Heart right ventricle (tissue), 16 donors: ENCODE measurements around the gene ENTPD6. TPM values are rescaled to one million over a fixed set of nuclear protein-coding genes. Genes with fewer than 3 reads are reported as not detected.

Experiments
- ATAC-seq, 8 donors: fragments of 200-7000 bp; cut with Tn5 transposase; one replicate each; pipeline ENCODE4 v1.9.1; 2020; ENCODE audit warnings: mild to moderate bottlenecking in 8 of 8, moderate library complexity in 8 of 8, moderate number of reproducible peaks in 1 of 8
- DNase-seq, 2 donors: peaks; one replicate each; pipeline ENCODE4 v3.0.0-alpha.2; 2020
- H3K27ac ChIP-seq, 10 donors: fragments of 200-600 bp; sonication (generic) in 2 of 10; one replicate each; pipeline versions ENCODE4 v1.5.0 to v1.8.0; 2020 to 2022; ENCODE audit warnings: mild to moderate bottlenecking in 3 of 10
- H3K27me3 ChIP-seq, 7 donors: fragments of 200-600 bp; one replicate each; pipeline ENCODE4 v1.8.0; 2021 to 2022; ENCODE audit warnings: mild to moderate bottlenecking in 2 of 7
- H3K36me3 ChIP-seq, 9 donors: fragments of 200-600 bp; sonication (generic) in 1 of 9; one replicate each; pipeline versions ENCODE4 v1.5.0 to v1.8.0; 2020 to 2022; ENCODE audit warnings: mild to moderate bottlenecking in 2 of 9
- H3K4me1 ChIP-seq, 9 donors: fragments of 200-600 bp; sonication (generic) in 1 of 9; one replicate each; pipeline versions ENCODE4 v1.5.0 to v1.8.0; 2020 to 2022; ENCODE audit warnings: mild to moderate bottlenecking in 4 of 9
- H3K4me3 ChIP-seq, 10 donors: fragments of 200-600 bp; sonication (generic) in 2 of 10; one replicate each; pipeline versions ENCODE4 v1.5.0 to v1.8.0; 2020 to 2022; ENCODE audit warnings: mild to moderate bottlenecking in 7 of 10, moderate library complexity in 2 of 10
- H3K9me3 ChIP-seq, 11 donors: fragments of 200-600 bp in 10 of 11; sonication (generic) in 2 of 11; one replicate each; pipeline versions ENCODE4 v1.5.0 to v1.8.0; 2013 to 2022; ENCODE audit warnings: mild to moderate bottlenecking in 2 of 11, control low read depth in 1 of 11, moderate library complexity in 1 of 11
- WGBS, 2 donors: extraction: QIAGEN DNeasy Blood & Tissue Kit; methylation state at CpG; one replicate each; pipeline ENCODE4 v1.1.7; 2013; ENCODE audit warnings: inconsistent platforms in 1 of 2; 5-methylcytosine and 5-hydroxymethylcytosine counted together
- intact Hi-C, 10 donors: fragments of 100-400 bp; cut with DNase I; formaldehyde crosslinking; loops; one replicate each; pipeline versions ENCODE4 v1.11.1 to v1.14.2; 2022
- polyA plus RNA-seq, 2 donors: library from polyadenylated mRNA; stranded (reverse); fragments of 200-250 nt; gene quantifications; one replicate each; pipeline ENCODE4 v1.2.3, GENCODE V29; 2013
- total RNA-seq, 10 donors: library from RNA; stranded (reverse); fragmentation: NEBNext Ultra II Directional in 3 of 10; extraction: Animal tissue kit (Norgen Biotek cat#: 25700) in 3 of 10; gene quantifications; one replicate each; pipeline versions ENCODE4 v1.2.1 to v1.2.4, GENCODE V29; 2021 to 2023
- TF ChIP-seq, protein P1 (sequence below), 9 donors: fragments of 200-600 bp; sonication (generic) in 2 of 9; IDR thresholded peaks; one replicate each; pipeline versions ENCODE4 v1.5.0 to v1.8.0; 2021 to 2022; ENCODE audit warnings: antibody characterized with exemption in 9 of 9, mild to moderate bottlenecking in 5 of 9, moderate library complexity in 1 of 9
- donor health status: Arrhythmogenic right ventricular cardiomyopathy.
- donor health status: ischemic (EF 13 %, LVEDD 7.1; RV severe dilation, severe dysfunction).
- donor health status: healthy with polysubstance abuse.
- donor health status: DM: no; HTN: yes; CAD: no.
- donor health status: DM: no; HTN: no; CAD: no.
- donor health status: ischemic (EF 25% LVEDD 6.9; RV normal size, moderate dysfunction).
- donor health status: ischemic (EF 25% LVEDD 5.7; RV mildly dilated, moderate dysfunction).
- donor health status: healthy.
- donor health status: DM: yes; HTN: yes; CAD: no.
- donor health status: Ischemic cardiomyopathy.
- donor health status: ischemic (EF 35%, LVEDD 5.7; RV mildly dilated, moderate dysfunction).
- donor health status: nonischemic (EF 11% LVEDD 7.7; RV severe dilation, severe dysfunction).
- donor health status: DM: yes; HTN: yes; CAD: no.
- donor health status: PGD.
- donor health status: ischemic (EF 29% LVEDD 5.4; RV normal size, mild dysfunction).
- donor health status: nonischemic (EF 23%, LVEDD 6.1; RV moderate dilation, normal function).

The ENTPD6 gene
- total and polyA plus RNA-seq, 12 donors, result 54.6 to 167 (median 84.8) TPM

DNA sequence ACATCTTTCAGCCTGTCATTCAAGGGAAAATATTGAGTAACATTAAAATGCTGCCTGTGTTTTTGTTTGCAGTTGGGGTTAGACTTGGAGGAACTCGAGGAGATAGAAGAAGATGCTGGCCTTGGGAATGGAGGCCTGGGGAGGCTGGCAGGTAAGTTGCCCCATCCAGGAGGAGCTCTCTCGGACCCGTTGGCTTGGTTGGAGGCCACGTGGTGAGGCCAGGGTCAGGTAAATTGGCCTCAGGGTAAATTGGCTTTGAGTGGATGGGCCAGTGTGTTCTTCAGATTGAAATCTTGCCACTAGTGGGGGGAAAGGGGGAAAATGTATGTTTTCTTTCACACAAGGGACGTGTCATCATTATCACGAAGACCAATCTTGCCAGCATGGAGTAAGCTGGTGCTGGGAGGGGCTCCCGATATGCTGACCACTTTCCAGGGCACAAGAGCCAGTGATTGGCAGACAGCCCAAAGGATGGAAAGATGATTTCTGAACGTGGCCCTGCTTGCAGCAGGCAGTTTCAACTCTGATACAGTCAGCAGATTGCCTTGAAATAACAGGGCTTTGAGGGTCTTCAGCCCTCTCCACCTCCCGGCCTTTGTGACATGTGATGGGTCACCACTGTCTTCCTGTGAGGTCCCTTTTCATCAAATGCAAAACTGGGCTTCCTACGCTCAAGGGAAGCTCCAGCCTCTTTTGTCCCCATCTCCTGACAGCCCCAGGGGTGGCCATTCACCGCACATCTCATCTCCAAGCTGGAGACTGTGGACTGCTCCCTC, 73.7 kb downstream of the ENTPD6 start:
- Histone ChIP-seq H3K4me3 (no peak overlapping the region), H3K27me3 (no peaks in the 10 kb centered on the region), H3K9me3 (peaks cover 0 to 4% (median 0%) of the 10 kb centered on the region in 11 donors), H3K36me3 (peaks cover 0 to 68% (median 46%) of the 10 kb centered on the region in 9 donors), H3K4me1 (peaks cover 0 to 35% (median 27%) of the 10 kb centered on the region in 9 donors), H3K27ac (no peak overlapping the region)
- TF ChIP-seq, protein P1, sequence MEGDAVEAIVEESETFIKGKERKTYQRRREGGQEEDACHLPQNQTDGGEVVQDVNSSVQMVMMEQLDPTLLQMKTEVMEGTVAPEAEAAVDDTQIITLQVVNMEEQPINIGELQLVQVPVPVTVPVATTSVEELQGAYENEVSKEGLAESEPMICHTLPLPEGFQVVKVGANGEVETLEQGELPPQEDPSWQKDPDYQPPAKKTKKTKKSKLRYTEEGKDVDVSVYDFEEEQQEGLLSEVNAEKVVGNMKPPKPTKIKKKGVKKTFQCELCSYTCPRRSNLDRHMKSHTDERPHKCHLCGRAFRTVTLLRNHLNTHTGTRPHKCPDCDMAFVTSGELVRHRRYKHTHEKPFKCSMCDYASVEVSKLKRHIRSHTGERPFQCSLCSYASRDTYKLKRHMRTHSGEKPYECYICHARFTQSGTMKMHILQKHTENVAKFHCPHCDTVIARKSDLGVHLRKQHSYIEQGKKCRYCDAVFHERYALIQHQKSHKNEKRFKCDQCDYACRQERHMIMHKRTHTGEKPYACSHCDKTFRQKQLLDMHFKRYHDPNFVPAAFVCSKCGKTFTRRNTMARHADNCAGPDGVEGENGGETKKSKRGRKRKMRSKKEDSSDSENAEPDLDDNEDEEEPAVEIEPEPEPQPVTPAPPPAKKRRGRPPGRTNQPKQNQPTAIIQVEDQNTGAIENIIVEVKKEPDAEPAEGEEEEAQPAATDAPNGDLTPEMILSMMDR (IDR thresholded peaks at IDR 0.05), result no peak
- ATAC-seq (no peak), DNase-seq (peak in 1 of 2 donors; percentile 1)
- intact Hi-C loops, result no loop called here
- WGBS, 2 donors, result 69 to 74% methylated on average over 11 of the region's 11 CpGs

DNA sequence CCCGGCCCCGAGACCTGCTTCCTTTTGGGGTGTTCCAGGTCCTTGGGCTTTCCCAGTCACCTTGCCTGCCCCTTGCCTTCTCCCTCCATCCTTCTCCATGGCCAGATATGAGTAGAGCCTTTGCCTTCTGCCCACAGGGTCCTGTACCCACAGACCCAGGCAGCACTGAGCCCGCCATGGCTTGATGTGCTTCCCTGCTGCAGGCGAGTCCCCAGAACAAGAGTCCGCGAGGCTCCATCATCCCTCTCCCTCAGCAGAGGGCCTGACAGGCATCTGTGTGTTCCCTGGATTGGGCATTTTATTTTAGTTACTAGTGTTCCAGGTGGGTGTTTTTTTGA, 74.3 kb downstream of the ENTPD6 start:
- Histone ChIP-seq H3K4me3 (no peak overlapping the region), H3K36me3 (peaks cover 0 to 74% (median 51%) of the 10 kb centered on the region in 9 donors), H3K9me3 (peaks cover 0 to 4% (median 0%) of the 10 kb centered on the region in 11 donors), H3K4me1 (peaks cover 0 to 41% (median 33%) of the 10 kb centered on the region in 9 donors), H3K27me3 (no peaks in the 10 kb centered on the region), H3K27ac (no peak overlapping the region)
- TF ChIP-seq, protein P1 (IDR thresholded peaks at IDR 0.05), result no peak
- WGBS, 2 donors, result 95% methylated on average over 6 of the region's 6 CpGs
- no peak for DNase-seq
- intact Hi-C loops, result no loop called here
- no peak for ATAC-seq

DNA sequence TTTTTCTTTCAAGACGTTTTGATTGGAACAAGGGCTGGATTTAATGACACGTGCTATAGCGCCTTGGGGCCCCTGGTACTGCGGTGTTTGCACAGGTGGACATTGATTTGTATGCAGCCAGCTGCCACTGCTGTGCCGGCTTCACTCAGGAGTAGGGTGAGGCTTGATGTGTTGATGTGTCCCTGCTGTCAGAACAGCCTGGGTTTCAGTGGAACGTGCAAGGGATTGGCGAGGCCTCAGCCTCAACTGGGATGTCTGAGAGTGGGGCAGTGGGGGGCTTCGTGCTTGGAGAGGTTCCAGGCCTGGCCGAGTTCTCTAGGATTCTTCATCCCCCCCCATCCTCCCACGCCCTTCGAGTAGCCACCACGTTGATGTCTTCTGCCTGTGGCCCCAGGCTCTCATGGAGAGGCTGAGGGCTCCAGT, 75.3 kb downstream of the ENTPD6 start:
- TF ChIP-seq, protein P1 (IDR thresholded peaks at IDR 0.05), result no peak
- Histone ChIP-seq H3K4me1 (peaks cover 0 to 51% (median 36%) of the 10 kb centered on the region in 9 donors), H3K4me3 (no peak overlapping the region), H3K9me3 (no peaks in the 10 kb centered on the region), H3K36me3 (peaks cover 0 to 84% (median 58%) of the 10 kb centered on the region in 9 donors), H3K27me3 (no peaks in the 10 kb centered on the region), H3K27ac (peak overlapping the region in 5 of 10 donors; percentile 3 to 68 (median 29))
- WGBS, 2 donors, result 58 to 72% methylated on average over 12 of the region's 12 CpGs
- ATAC-seq (no peak), DNase-seq (peak in 1 of 2 donors; percentile 3)
- intact Hi-C loops, result no loop called here

GRCh38 chr20:25271486-25272222, 76.1 kb downstream of the ENTPD6 start:
- DNase-seq, result peak in 1 of 2 donors; percentile 1
- Histone ChIP-seq H3K27ac (peak overlapping the region in 5 of 10 donors; percentile 3 to 68 (median 29)), H3K9me3 (no peaks in the 10 kb centered on the region), H3K36me3 (peaks cover 0 to 85% (median 66%) of the 10 kb centered on the region in 9 donors), H3K4me3 (no peak overlapping the region), H3K27me3 (no peaks in the 10 kb centered on the region), H3K4me1 (peaks cover 0 to 58% (median 36%) of the 10 kb centered on the region in 9 donors)
- 89 to 90% methylated on average over 13 of the region's 13 CpGs for WGBS, 2 donors
- TF ChIP-seq, protein P1 (IDR thresholded peaks at IDR 0.05), result no peak
- intact Hi-C loops, result no loop called here
- ATAC-seq, result no peak
